GM21619 (cell line): ENCODE measurements around the gene CREBBP.

Source experiments
- ATAC-seq: cut with Tn5 transposase; IDR thresholded peaks from one replicate; pipeline ENCODE4 v1.9.1; 2021; ENCODE audit not compliant: unreplicated experiment

CREBBP gene

GRCh38 chr16:3825103-3825502 is 55.4 kb downstream of the CREBBP start:
- no peak for ATAC-seq

- no peak for ATAC-seq
Observed at GRCh38 chr16:3824121-3824795, 56.3 kb downstream of the CREBBP start.

GRCh38 chr16:3823427-3823826 is 57.1 kb downstream of the CREBBP start:
- no peak for ATAC-seq

GRCh38 chr16:3822366-3823045 is 58.0 kb downstream of the CREBBP start:
- no peak for ATAC-seq

GRCh38 chr16:3821184-3821583 is 59.3 kb downstream of the CREBBP start:
- ATAC-seq, result no peak

- ATAC-seq, result no peak
Observed at GRCh38 chr16:3819746-3820724, 60.5 kb downstream of the CREBBP start.

- ATAC-seq, result no peak
Observed at GRCh38 chr16:3819175-3819527, 61.4 kb downstream of the CREBBP start.

- ATAC-seq, result no peak
Observed at GRCh38 chr16:3816326-3816725, 64.2 kb downstream of the CREBBP start.

- ATAC-seq, result no peak
Observed at GRCh38 chr16:3814755-3815154, 65.8 kb downstream of the CREBBP start.

GRCh38 chr16:3812469-3813172 is 67.9 kb downstream of the CREBBP start:
- ATAC-seq, result no peak

GRCh38 chr16:3810818-3811217 is 69.7 kb downstream of the CREBBP start:
- no peak for ATAC-seq

GRCh38 chr16:3810198-3810664 is 70.3 kb downstream of the CREBBP start:
- ATAC-seq, result no peak

- ATAC-seq, result no peak
Observed at GRCh38 chr16:3808308-3809063, 72.0 kb downstream of the CREBBP start.

- no peak for ATAC-seq
Observed at GRCh38 chr16:3807425-3808123, 72.9 kb downstream of the CREBBP start.

- ATAC-seq, result no peak
Observed at GRCh38 chr16:3804426-3805016, 76.0 kb downstream of the CREBBP start.

- no peak for ATAC-seq
Observed at GRCh38 chr16:3800477-3801270, 79.8 kb downstream of the CREBBP start.

- ATAC-seq, result no peak
Observed at GRCh38 chr16:3800019-3800418, 80.5 kb downstream of the CREBBP start.

GRCh38 chr16:3799354-3799753 is 81.2 kb downstream of the CREBBP start:
- ATAC-seq, result no peak
